NCI-H1694 (cell line): ENCODE measurements around the gene NPDC1.

Experiments used
- DNase-seq: peaks from one replicate; lab custom pipeline; 2025; lab: John Stamatoyannopoulos, UW

NPDC1 gene

DNA sequence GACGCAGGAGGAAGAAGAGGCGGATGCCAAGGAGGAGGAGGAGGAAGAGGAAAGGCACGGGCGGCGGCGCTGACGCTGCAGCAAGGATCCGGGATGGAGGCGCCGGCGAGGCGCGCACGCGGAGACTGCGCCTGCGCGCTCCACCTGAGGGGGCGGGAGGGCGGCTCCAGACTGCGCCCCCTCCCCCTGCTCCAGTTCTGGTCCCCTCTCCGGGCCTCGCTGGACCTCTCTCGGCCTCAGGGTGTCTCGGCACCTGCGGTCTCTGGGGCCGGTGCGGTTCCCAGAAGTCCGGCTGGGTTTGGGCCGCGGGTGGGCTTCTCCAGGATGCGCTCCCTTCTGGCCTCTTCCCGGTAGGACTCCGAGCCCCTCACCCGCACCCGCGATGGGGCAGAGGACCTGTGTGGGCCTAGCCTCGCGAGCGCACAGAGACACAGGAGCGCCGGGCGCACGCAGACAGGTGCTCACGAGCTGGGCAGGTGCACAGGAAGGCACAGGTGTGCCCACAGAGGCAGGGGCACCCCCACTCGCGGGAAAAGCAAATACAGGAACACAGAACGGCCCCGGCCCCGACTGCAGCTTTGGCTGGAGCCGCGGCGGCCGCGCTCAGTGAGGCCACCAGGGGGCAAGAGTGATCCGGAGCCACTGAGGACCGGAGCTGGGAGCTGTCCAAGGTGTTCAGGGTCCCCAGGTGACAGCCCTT is at the start of gene NPDC1:
TSS of gene NPDC1 (minus strand) at position 90 of the 700 bp plus-strand sequence. CDS start 188 bp downstream, outside the sequence.
- DNase-seq = peak; percentile 38

DNA sequence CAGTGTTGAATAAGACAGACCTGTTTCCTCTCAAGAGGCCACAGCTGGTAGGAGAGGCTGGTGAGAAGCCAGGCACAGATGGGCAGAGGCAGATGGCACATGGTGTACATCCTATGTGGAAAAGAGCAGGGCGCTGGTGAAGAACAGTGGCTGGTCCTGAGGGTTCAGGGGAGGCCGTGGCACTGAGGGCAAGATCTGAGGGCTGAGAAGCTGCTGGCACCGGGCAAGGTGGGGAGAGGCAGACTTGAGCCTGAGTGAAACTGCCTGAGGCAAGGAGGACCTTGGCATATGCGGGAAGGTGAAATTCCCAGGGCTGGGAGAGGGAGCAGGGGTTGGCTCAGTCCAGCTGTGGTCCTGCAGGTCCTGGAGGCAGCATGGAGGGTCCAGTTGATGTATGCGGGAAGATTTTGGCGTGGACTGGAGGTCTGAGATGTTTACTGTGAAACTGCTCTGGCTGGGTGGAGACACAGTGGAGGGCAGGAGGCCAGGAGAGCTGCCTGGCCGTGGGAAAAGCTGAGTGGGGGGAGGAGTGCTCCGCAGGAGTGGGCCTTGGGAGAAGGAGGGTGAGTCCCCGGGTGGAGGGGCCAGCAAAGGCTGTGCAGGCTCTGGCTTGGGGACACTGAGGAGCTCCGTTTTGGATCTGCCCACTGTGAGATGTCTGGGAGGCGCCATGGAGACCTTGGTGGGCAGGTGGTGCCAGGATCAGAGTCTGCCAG is 43.4 kb upstream of the NPDC1 start:
- DNase-seq = peak; percentile 19

- no peak for DNase-seq
Measured at GRCh38 chr9:137088121-137088520, 42.1 kb upstream of the NPDC1 start.

DNA sequence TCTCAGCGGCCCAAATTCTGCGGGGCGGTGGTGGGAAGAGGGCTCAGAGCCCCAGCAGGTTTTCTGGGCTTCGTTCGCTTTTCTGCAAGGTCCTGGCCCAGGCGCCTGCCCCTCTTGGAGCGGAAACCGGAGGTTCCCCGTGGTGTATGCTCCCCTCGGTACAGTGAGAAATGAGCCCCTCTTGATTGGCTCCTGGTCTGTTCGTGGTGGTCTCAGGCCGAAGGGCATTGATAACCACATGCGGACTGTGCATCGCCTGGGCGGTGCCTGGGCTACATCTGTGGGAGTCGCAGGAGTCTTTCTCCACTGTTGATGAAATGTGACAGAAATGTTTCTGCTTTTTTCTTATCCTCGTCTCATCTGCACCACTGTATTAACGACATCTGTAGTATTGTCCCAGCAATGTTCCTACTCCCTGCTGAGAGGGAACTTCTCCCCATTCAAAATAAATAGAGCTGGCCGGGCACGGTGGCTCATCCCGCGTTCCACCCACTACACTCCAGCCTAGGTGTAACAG is 41.5 kb upstream of the NPDC1 start:
- no peak for DNase-seq

- peak; percentile 96 for DNase-seq
Measured at GRCh38 chr9:137086531-137087408, 40.8 kb upstream of the NPDC1 start, which contains the start of gene MAN1B1. MAN1B1 (plus strand) TSS chr9:137086985; CDS start chr9:137087000, 15 bp downstream.

- no peak for DNase-seq
Measured at GRCh38 chr9:137085920-137086530, 40.0 kb upstream of the NPDC1 start.

GRCh38 chr9:137084526-137084925 is 38.5 kb upstream of the NPDC1 start:
- no peak for DNase-seq

GRCh38 chr9:137083394-137084004 is 37.5 kb upstream of the NPDC1 start:
- DNase-seq = no peak

GRCh38 chr9:137082925-137083290 is 36.9 kb upstream of the NPDC1 start:
- no peak for DNase-seq

DNA sequence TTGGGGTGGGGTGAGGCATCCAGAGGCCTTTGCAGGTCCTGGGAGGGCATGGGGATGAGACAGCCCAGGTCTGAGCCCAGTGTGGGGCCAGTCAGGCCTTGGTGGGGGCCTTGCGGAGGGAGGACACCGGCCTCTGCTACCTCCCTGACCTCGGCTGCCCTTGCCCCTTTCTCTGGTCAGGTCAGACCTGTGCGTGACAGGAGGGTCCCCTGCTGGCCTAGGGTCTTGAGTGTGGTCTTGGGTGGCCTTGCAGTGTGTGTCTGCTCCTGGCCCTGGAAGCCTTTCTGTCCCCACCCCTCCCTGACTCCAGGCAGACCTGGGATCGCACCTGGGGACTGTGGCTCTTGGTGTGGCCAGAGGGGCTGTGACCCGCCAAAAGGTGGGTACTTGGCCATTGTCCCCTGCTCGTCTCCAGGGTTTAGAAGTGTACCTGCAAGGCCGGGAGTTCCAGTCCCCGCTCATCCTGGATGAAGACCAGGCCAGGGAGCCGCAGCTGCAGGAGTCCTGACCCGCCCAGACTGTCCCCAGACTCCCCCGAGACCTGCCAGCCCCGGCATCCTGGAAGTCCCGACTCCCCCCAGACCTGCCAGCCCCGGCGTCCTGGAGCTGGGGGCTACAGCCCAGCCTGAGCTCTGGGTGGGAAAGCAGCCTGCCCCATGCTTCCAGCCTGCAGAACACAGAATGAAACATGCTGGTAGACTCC is 36.4 kb upstream of the NPDC1 start:
- DNase-seq = no peak

GRCh38 chr9:137080260-137081122 is 34.5 kb upstream of the NPDC1 start:
- no peak for DNase-seq

GRCh38 chr9:137079401-137079787 is 33.4 kb upstream of the NPDC1 start:
- DNase-seq = no peak

DNA sequence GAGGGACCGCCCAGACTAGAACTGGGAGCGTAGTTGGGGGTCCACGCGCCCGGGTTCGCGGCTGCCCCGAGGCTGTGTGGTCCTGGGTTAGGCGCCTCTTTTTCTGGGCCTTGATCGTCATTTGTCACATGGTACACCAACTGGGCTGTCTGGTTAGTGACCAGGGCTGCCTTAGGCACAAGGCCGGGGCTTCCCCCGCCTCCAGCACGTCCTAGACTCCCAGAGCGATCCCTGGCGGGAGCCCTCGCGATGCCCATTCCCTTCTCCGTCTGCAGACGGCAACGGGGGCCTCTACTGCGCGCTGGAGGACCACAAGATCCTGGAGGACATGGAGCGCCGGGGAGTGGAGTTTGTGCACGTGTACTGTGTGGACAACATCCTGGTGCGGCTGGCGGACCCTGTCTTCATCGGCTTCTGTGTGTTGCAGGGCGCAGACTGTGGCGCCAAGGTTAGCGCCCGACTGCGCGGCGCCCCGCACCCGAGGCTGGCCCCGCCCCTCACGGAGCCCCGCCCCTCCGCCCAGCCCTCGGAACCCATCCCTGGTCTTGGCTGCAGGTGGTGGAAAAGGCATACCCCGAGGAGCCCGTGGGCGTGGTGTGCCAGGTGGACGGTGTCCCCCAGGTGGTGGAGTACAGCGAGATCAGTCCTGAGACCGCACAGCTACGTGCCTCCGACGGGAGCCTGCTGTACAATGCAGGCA is 32.9 kb upstream of the NPDC1 start:
- no peak for DNase-seq

DNA sequence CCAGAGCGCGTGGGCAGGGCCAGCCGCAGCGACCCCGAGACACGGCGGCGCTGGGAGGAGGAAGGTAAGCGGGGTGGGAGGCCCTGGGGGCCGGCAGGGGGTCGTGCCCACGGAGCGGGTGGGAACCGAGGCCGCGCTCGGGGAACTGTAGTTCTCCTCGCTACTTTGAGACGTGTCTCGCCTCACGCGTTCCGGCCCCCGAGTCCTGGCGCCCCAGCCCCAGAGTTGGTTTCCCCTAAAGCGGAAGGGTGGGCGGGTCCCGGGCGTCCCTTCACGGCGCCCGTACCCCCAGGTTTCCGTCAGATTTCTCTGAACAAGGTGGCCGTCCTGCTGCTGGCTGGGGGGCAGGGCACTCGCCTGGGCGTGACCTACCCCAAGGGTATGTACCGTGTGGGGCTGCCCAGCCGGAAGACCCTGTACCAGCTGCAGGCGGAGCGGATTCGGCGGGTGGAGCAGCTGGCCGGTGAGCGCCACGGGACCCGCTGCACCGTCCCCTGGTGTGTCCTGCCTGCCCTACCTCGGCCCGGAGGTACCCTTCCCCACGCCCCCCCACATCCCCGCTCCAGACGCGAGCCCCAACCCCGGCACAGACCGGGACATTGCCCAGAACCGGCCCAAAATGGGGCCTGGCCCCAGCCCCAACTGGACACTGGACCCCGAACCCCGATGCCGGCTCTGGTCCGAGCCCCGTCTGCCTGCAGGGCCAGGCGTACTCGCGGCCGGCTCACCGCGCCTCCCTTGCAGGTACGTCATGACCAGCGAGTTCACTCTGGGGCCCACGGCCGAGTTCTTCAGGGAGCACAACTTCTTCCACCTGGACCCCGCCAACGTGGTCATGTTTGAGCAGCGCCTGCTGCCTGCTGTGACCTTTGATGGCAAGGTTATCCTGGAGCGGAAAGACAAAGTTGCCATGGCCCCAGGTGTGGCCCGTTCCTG is 32.0 kb upstream of the NPDC1 start:
- no peak for DNase-seq

DNA sequence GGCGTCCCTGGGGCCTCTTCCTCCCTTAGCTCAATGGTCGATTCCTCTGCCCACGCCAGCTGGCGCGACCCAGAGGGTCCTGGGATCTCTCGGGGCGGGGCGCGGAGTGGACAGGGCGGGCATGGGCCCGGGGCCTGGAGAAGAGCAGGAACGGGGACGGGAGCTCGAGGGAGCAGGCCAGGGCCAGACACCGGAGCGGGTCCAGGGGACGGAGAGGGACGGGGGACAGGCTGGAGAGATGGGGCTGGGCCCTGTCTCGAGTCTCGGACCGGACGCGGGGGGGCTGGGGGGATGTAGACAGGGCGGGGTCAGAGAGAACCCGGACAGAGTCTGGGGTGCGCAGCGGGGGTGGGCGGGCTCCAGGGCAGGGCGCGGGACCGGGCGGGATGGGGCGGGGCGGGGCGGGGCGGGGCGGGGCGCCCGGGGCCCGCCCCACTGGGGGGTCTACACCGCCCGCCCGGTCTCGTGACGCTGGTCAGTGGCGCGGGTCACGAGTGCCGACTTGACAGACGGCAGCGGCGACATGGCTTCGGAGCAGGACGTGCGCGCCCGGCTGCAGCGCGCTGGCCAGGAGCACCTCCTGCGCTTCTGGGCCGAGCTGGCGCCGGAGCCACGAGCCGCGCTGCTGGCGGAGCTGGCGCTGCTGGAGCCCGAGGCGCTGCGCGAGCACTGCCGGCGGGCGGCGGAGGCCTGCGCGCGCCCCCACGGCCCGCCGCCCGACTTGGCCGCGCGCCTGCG is 31.2 kb upstream of the NPDC1 start, which contains the start of gene UAP1L1:
TSS of gene UAP1L1 (plus strand) at position 508 of the 738 bp plus-strand sequence. CDS start at position 524, 16 bp downstream.
- DNase-seq = no peak

- no peak for DNase-seq
Measured at GRCh38 chr9:137076636-137077009, 30.6 kb upstream of the NPDC1 start.

GRCh38 chr9:137075275-137075775 is 29.3 kb upstream of the NPDC1 start:
- no peak for DNase-seq
